OCI-LY7 (cell line): ENCODE measurements around the gene EPN1. TPM values are rescaled to one million over a fixed set of nuclear protein-coding genes. Genes with fewer than 3 reads are reported as not detected.
A peak's percentile ranks its signal among the peaks of the same experiment; 100 is the strongest.

Source experiments
- BruUV-seq: library from RNA; stranded (reverse); fragments of 400-500 nt; replicated peaks from 2 replicates; lab custom pipeline; 2021; lab: Mats Ljungman, UMichigan
- CTCF ChIA-PET: fragments of 300-600 bp; sonication (Branson Sonifier 250); formaldehyde crosslinking; loops from one replicate; lab custom pipeline; 2022; ENCODE audit warnings: antibody characterized with exemption; ENCODE audit not compliant: unreplicated experiment; lab: Charles Lee
- POLR2A ChIA-PET: fragments of 300-600 bp; sonication (Branson Sonifier 250); formaldehyde crosslinking; loops from one replicate; lab custom pipeline; 2022; ENCODE audit warnings: antibody characterized with exemption; lab: Charles Lee
- DNase-seq: peaks from one replicate; pipeline ENCODE4 v3.0.0-alpha.2; 2015; ENCODE audit warnings: low spot score
- H2AFZ ChIP-seq: fragments of 200-600 bp; sonication (generic), shearing (Covaris generic); 2 replicates; pipeline ENCODE4 v1.6.1; 2014; ENCODE audit warnings: mild to moderate bottlenecking, antibody characterized with exemption, low read length, moderate library complexity
- H3K27ac ChIP-seq: fragments of 200-600 bp; sonication (generic); 2 replicates; pipeline ENCODE4 v1.5.1; 2014; ENCODE audit warnings: mixed run types, low read depth, mild to moderate bottlenecking, moderate library complexity, low read length, inconsistent platforms; ENCODE audit not compliant: poor library complexity, severe bottlenecking
- H3K36me3 ChIP-seq: fragments of 200-600 bp; sonication (generic); 2 replicates; pipeline ENCODE4 v1.6.1; 2014; ENCODE audit warnings: mild to moderate bottlenecking, antibody characterized with exemption, low read length, moderate library complexity, mixed read lengths; ENCODE audit not compliant: insufficient read depth
- H3K4me1 ChIP-seq: fragments of 200-600 bp; sonication (generic); 2 replicates; pipeline ENCODE4 v1.5.1; 2014; ENCODE audit warnings: mild to moderate bottlenecking, low read length; ENCODE audit not compliant: insufficient read depth, poor library complexity, severe bottlenecking
- H3K4me2 ChIP-seq: fragments of 200-600 bp; sonication (generic); 2 replicates; pipeline ENCODE4 v1.6.1; 2014; ENCODE audit warnings: mild to moderate bottlenecking, low read length
- H3K4me3 ChIP-seq: fragments of 200-600 bp; sonication (generic); 2 replicates; pipeline ENCODE4 v1.5.1; 2014; ENCODE audit warnings: mild to moderate bottlenecking, low read depth, low read length; ENCODE audit not compliant: poor library complexity, severe bottlenecking
- H3K79me2 ChIP-seq: fragments of 200-600 bp; sonication (generic); 2 replicates; pipeline ENCODE4 v1.6.1; 2016; ENCODE audit warnings: low read depth, mild to moderate bottlenecking, low read length, moderate library complexity, mixed read lengths; ENCODE audit not compliant: insufficient read depth
- H3K9me2 ChIP-seq: fragments of 200-600 bp; sonication (generic); 2 replicates; pipeline ENCODE4 v1.6.1; 2016; ENCODE audit warnings: mild to moderate bottlenecking, low read length, mixed read lengths; ENCODE audit not compliant: insufficient read depth
- H3K9me3 ChIP-seq: fragments of 200-600 bp; sonication (generic); 2 replicates; pipeline ENCODE4 v1.6.1; 2014; ENCODE audit warnings: mild to moderate bottlenecking, mixed run types, low read length, mixed read lengths
- H4K20me1 ChIP-seq: fragments of 200-600 bp; sonication (generic); 2 replicates; pipeline ENCODE4 v1.6.1; 2014; ENCODE audit warnings: mild to moderate bottlenecking, antibody characterized with exemption, low read length, moderate library complexity, mixed read lengths; ENCODE audit not compliant: insufficient read depth
- CTCF ChIP-seq: fragments of 200-600 bp; sonication (generic); conservative IDR thresholded peaks from 2 replicates; pipeline ENCODE4 v1.5.1; 2014; ENCODE audit warnings: mild to moderate bottlenecking, antibody characterized with exemption, low read length, moderate library complexity, mixed read lengths
- EZH2phosphoT487 ChIP-seq: fragments of 200-600 bp; sonication (generic); IDR thresholded peaks from 2 replicates; pipeline ENCODE4 v1.6.1; 2018; ENCODE audit warnings: low read depth, borderline replicate concordance, mild to moderate bottlenecking, mixed run types, antibody characterized with exemption, low read length, moderate library complexity, mixed read lengths
- intact Hi-C: fragments of 100-400 bp; cut with micrococcal nuclease; formaldehyde crosslinking; loops from one replicate; pipeline ENCODE4 v1.10.0; 2022; ENCODE audit not compliant: unreplicated experiment
- total RNA-seq, 2 experiments: library from RNA; depleted of rRNA in 1 of 2; stranded (reverse); fragments of >200 nt in 1 of 2; shearing (Covaris generic) in 1 of 2; gene quantifications; 2 replicates each; pipeline ENCODE4 v1.2.3, GENCODE V29; 2014 to 2022

The EPN1 gene
- total RNA-seq, 2 experiments from 2014 or later = 40.5 to 120 TPM

GRCh38 chr19:55702131-55702627 is 27.2 kb downstream of the EPN1 start:
- no peak for TF ChIP-seq CTCF
- TF ChIP-seq EZH2phosphoT487 = no peak
- Histone ChIP-seq H3K4me3 (no peak overlapping the region), H2AFZ (no peak overlapping the region), H3K4me1 (no peaks in the 10 kb centered on the region), H3K36me3 (peaks cover 67% of the 10 kb centered on the region), H3K9me3 (no peaks in the 10 kb centered on the region), H3K4me2 (no peak overlapping the region), H3K27ac (no peak overlapping the region), H3K79me2 (no peaks in the 10 kb centered on the region), H4K20me1 (no peaks in the 10 kb centered on the region), H3K9me2 (no peaks in the 10 kb centered on the region)
- ChIA-PET CTCF (no interaction called here), POLR2A (no interaction called here)
- no TSS peak for BruUV-seq
- intact Hi-C loops = no loop called here
- no peak for DNase-seq

DNA sequence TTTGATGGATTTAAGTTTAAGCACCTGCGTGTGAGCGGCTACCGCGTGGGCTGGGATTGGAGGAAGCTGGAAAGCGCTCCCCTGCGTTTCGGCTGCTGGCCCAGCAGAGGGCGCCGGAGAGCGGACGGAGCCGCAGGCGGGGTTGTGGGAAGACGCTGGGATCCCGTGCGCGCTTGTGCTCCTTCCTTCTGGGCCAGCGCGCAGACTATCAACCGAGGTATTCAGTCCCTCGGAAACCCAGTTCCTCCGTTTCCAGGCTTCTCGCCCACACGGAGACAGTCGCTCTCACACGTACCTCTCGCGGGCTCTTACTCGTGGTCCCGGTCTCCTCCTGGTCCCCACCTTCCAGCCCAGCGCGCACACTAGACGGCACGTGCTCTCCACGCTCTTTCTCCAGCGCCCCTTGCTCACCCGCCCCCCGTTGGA is 28.8 kb downstream of the EPN1 start:
- H3K27ac ChIP-seq = no peak overlapping the region
- ChIA-PET CTCF (no interaction called here), POLR2A (no interaction called here)
- no peaks in the 10 kb centered on the region for H3K9me3 ChIP-seq
- no peak overlapping the region for H3K4me2 ChIP-seq
- H3K79me2 ChIP-seq = no peaks in the 10 kb centered on the region
- no TSS peak for BruUV-seq
- no peaks in the 10 kb centered on the region for H4K20me1 ChIP-seq
- peak; percentile 79 for TF ChIP-seq CTCF
- no peak for TF ChIP-seq EZH2phosphoT487
- no peaks in the 10 kb centered on the region for H3K4me1 ChIP-seq
- DNase-seq = peak; percentile 19
- no peak overlapping the region for H3K4me3 ChIP-seq
- intact Hi-C loops = no loop called here
- H3K9me2 ChIP-seq = no peaks in the 10 kb centered on the region
- H2AFZ ChIP-seq = no peak overlapping the region
- peaks cover 52% of the 10 kb centered on the region for H3K36me3 ChIP-seq

DNA sequence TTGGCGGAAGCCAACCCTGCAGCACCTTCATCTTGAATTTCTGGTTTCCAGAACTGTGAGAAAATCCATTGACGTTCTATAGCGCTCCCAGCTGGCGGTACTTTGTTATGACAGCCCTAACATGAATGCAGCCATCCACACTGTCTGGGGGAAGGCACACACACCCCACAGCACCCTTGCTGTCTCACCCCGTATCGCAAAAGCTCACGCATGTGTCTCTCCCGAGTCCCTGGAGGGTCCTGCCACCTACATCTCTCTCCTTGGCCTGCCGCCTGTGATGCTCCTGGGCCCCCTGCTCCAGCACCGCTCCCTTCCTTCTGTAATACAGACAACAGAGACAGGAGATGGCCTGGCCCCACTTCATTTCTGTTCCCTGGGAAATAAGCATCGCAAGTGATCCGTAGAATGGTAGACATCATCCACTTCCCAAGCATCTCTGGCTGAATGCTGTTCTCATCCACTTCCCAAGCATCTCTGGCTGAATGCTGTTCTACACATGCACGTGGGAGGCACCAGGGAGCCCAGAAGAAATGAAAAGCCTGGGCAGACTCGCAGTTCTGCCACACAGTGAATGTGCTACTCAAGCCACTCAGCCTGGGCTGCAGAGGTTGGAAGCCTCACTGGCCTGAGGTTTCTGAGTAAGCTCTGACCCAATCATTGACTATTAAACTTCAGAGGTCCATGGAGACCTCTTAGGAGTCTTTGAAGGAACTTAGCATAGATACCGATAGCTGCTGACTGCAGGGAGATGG is 29.6 kb downstream of the EPN1 start:
- H3K79me2 ChIP-seq = no peaks in the 10 kb centered on the region
- no peak overlapping the region for H2AFZ ChIP-seq
- no peak overlapping the region for H3K4me3 ChIP-seq
- TF ChIP-seq CTCF = peak; percentile 60; the same call in 1 of the 2 replicates
- no peak for TF ChIP-seq EZH2phosphoT487
- H3K9me3 ChIP-seq = no peaks in the 10 kb centered on the region
- no peaks in the 10 kb centered on the region for H3K4me1 ChIP-seq
- ChIA-PET POLR2A (no interaction called here), CTCF (no interaction called here)
- H3K36me3 ChIP-seq = peaks cover 45% of the 10 kb centered on the region
- DNase-seq = peak; percentile 22
- no peaks in the 10 kb centered on the region for H4K20me1 ChIP-seq
- no peak overlapping the region for H3K27ac ChIP-seq
- no peaks in the 10 kb centered on the region for H3K9me2 ChIP-seq
- intact Hi-C loops = no loop called here
- no TSS peak for BruUV-seq
- no peak overlapping the region for H3K4me2 ChIP-seq
